GM18909 (cell line): ENCODE results near the gene SMAD6.

Experiments
- ATAC-seq: cut with Tn5 transposase; IDR thresholded peaks from one replicate; pipeline ENCODE4 v1.9.1; 2021; ENCODE audit warnings: mild to moderate bottlenecking; ENCODE audit not compliant: unreplicated experiment, poor library complexity

The SMAD6 gene

GRCh38 chr15:66701422-66702034 is 508 bp upstream of the SMAD6 start:
- peak; percentile 26 for ATAC-seq

GRCh38 chr15:66702787-66703539 is 927 bp downstream of the SMAD6 start:
- ATAC-seq = no peak

- no peak for ATAC-seq
Measured at GRCh38 chr15:66703540-66703941, 1.5 kb downstream of the SMAD6 start.

- ATAC-seq = no peak
Measured at GRCh38 chr15:66704019-66704802, 2.2 kb downstream of the SMAD6 start.

- no peak for ATAC-seq
Measured at GRCh38 chr15:66704803-66705153, 2.7 kb downstream of the SMAD6 start.

GRCh38 chr15:66705277-66706146 is 3.5 kb downstream of the SMAD6 start:
- no peak for ATAC-seq

GRCh38 chr15:66706225-66706732 is 4.2 kb downstream of the SMAD6 start:
- no peak for ATAC-seq

GRCh38 chr15:66706840-66707239 is 4.8 kb downstream of the SMAD6 start:
- ATAC-seq = no peak

- ATAC-seq = no peak
Measured at GRCh38 chr15:66707310-66708082, 5.5 kb downstream of the SMAD6 start.

GRCh38 chr15:66708389-66708788 is 6.4 kb downstream of the SMAD6 start:
- no peak for ATAC-seq

- ATAC-seq = no peak
Measured at GRCh38 chr15:66709884-66710283, 7.8 kb downstream of the SMAD6 start.

GRCh38 chr15:66711260-66711659 is 9.2 kb downstream of the SMAD6 start:
- no peak for ATAC-seq

GRCh38 chr15:66711862-66712261 is 9.8 kb downstream of the SMAD6 start:
- no peak for ATAC-seq

- ATAC-seq = no peak
Measured at GRCh38 chr15:66713843-66714508, 11.9 kb downstream of the SMAD6 start.

- no peak for ATAC-seq
Measured at GRCh38 chr15:66714543-66714981, 12.5 kb downstream of the SMAD6 start.

- ATAC-seq = no peak
Measured at GRCh38 chr15:66715181-66715624, 13.2 kb downstream of the SMAD6 start.

- ATAC-seq = no peak
Measured at GRCh38 chr15:66715720-66716655, 14.0 kb downstream of the SMAD6 start.

- ATAC-seq = no peak
Measured at GRCh38 chr15:66716656-66717020, 14.6 kb downstream of the SMAD6 start.
